ENCODE measurements around the gene TRPM6.

Gene TRPM6

DNA sequence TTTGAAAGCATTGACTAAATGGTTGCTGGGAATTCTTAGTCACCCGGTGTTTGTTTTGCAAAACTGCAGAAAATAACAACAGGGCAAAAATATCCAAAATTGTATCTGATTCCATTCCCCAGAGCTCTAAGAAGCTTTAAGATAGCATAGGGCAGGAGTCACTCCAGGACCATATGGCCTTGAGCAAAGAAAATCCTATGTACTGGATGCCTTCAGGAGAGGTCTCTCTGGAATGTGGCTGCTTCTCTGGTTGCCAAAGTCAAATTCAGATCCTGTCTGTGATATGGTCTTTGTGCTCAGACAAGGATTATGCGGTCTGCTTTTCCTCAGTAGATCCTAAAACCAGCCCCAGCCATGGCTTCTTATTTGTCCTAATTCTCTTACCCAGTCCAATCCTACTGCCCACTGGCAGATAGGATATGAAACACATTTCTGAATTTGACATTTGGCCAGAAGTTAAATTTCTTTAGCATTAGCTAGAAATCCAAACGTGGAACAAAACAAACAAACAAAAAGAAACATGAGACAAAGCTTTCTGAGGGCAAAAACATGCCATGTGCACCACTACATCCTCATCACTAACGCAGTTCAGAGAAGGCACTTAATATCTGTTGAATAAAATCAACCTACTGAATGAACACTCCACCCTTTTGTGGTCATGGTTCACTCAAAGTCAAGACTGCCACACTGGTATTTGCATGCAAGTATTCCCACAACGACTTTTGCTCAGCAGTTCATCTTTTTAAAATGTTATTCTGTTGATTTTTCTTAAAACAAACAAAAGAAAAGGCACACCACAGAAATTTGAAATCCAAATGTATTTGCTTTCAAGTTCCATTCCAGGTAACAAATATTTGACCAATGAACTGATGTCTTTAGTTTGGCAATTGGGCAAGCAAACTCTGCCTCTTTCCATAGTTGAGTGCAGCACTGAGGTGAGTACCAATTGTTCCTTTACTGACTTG is 165.7 kb downstream of the TRPM6 start:
- no peak for DNase-seq (ENCODE audit: low spot score)

DNA sequence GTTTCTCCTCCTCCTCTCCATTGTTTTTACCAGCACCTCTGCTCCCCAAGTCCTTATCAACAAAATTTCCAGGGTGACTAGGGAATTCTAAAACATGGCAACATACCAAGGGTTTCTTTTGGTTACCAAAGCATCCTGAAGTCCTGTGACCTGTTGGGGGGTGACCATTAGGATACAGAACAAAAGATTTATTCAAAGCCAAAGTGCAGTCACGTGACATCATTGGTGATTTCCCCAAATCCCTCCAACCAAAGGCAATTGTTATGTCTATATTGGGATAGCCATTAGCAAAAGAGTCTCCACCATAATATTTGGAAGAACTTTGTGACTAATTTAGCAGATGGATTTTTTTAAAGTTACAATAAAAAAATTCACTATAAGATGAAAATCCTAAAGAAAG is 168.4 kb downstream of the TRPM6 start:
- DNase-seq (ENCODE audit: low spot score) = no peak

DNA sequence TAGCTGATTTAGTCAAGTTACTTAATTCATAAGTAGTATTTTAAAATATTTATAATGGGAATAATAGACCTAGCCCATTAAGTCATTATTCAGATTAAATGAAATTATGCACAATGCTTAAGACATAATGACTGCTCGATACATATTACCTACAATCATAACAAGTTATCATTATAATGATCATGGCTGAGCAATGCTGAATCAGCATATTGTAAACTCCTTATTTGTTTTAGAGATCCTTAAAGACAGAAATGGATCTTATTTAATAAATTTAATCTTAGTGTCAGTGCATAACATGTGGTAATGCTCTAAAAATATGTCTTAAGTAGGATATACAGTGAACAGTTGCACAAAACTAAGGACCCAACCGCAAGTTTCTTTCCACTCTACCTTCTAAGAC is 169.0 kb downstream of the TRPM6 start:
- DNase-seq (ENCODE audit: low spot score) = no peak

DNA sequence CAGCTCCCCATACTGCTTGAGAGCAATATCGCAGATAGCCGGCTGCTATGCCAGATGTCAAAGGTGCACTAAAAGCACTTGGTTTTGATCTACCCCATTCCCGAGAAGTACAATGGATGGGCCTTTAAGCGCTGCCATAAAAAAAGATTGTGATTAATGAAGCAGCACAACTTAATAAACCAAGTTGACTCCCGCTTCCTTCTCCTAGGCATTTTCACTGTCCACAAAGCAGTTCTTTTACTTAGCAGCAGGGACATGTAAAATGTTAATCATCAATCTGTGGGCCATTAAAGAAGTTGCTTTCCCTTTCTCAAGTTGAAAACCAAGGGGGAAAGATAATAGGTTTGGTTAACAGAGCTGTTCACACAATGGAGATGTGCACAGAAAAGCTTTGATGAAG is 176.4 kb downstream of the TRPM6 start:
- no peak for DNase-seq (ENCODE audit: low spot score)

DNA sequence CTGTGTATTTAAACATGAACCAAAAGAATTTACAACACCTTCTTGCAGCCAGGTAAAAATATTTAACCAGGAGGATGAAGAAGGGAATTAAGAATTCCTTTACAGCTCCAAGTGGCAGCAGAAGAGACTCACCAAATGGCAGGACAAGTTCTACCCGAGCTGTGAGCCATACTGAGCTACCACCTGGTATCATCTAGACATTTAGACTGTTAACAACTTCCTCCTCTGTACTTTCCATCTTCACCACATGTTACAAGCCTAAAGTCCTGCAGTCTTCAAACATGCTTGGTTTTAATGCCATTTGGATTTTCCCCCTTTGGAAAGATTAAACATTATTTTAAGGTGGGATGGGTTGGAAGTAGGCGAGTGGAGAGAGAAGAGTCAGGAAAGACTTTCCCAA is 190.2 kb downstream of the TRPM6 start:
- DNase-seq (ENCODE audit: low spot score) = no peak

DNA sequence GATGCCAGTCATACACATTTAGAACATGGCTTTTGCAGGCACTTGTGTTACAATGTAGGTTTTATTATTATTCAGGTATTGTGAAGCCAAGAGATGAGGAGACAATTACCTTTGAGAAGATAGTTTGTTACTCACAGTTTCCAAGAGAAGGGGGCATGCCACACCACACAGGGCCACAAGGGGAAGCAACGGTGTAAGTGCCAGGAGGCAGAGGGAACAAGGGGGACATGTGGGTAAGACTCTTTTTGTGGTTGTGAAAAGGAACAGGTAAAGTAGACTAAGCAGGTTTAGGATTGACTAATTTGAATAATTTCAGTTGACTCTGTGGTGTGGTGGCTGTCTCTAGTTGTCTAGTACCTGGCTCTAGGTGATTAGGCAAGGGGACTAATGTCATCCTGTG is 191.2 kb downstream of the TRPM6 start:
- no peak for DNase-seq (ENCODE audit: low spot score)

DNA sequence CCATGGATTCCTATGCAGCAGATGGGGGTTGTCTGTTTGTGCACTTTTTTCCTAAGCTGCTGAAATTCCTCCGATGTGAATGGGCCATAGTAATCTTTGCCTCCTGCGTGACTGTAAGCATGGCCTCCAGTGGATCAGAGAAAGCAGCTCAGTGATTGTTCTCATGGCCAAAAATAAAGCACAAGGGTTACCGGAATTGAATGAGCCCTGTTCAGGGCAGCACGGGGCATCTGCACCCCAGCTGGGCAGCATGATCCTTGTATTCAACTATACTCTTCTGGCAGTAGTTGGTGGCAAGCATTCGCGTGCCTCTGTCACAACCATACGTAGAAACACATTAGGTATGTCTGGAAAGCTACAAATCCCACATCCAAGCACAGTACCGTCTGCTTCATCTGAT is 196.7 kb downstream of the TRPM6 start:
- DNase-seq (ENCODE audit: low spot score) = no peak

DNA sequence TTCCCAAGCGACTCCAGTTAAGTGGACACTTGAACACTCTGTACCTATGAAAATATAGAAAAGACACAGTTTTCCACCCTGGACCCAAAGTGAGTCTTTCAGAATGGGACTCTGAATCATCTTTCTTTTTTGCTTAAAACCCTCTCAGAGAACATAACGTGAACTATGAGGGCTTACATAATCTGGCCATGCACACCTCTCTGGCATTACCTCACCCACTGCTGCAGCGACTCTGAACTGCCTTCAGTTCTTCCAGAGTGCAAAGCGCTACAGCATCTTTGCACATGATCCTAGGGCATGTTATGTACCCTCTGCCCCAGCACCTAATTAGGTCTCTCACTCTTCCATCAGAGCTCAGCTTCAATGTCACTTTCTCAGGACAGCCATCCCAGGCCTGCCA is 204.4 kb downstream of the TRPM6 start:
- DNase-seq (ENCODE audit: low spot score) = no peak

DNA sequence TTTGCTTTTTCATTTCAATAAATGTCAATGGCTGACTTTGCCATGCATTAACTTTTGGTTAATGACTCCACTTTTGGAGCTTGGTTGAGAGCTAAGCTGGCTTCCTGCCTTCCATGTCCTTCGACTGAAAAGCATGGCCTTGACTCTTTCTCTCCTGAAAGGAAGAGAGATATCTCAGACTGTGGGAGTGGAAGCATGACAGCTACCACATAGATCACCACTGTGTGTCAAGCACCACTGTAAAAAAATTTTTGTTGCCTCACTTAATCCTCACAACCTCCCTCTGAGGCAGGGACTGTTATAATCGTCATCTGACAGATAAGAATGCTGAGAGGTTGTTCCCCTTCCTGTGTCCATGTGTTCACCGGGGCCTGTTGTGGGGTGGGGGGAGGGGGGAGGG is 205.8 kb downstream of the TRPM6 start:
- DNase-seq (ENCODE audit: low spot score) = no peak

DNA sequence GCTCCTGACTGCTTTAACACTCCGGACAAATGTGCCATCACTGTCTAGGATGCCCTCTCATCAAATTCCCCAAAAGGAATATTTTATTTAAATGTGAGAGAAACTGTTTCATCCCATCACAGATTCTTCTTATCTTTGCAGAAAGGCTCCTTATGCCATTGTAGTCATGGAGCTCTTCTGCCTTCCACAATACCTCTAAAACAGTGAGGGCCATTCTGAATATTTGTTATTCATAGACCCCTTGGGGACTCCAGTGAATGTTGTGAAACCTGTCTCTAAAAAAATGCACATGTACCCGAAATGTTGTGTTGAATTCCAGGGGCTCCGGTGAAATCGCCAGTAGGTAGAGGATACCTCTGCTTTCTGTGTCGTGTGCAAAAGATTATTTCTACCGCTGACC is 213.6 kb downstream of the TRPM6 start:
- no peak for DNase-seq (ENCODE audit: low spot score)

Data from iPS-NIHi11 (cell line).